Smooth muscle cell (in vitro differentiated cells): ENCODE data around the gene PADI6. TPM values are rescaled to one million over a fixed set of nuclear protein-coding genes. Genes with fewer than 3 reads are reported as not detected.

Source experiments
- DNase-seq: peaks from one replicate; lab custom pipeline; 2025; ENCODE audit not compliant: unreplicated experiment; lab: John Stamatoyannopoulos, UW
- H2AFZ ChIP-seq: fragments of 200-600 bp; sonication (generic); 2 replicates; pipeline ENCODE4 v1.6.0; 2016; ENCODE audit warnings: antibody characterized with exemption, low read depth, mild to moderate bottlenecking
- H3F3A ChIP-seq: fragments of 200-600 bp; sonication (generic); 2 replicates; pipeline ENCODE4 v1.6.0; 2017; ENCODE audit warnings: antibody characterized with exemption, low read depth
- H3K27ac ChIP-seq: fragments of 200-600 bp; sonication (generic); 2 replicates; pipeline ENCODE4 v1.5.1; 2016; ENCODE audit warnings: low read depth, mild to moderate bottlenecking
- H3K27me3 ChIP-seq: fragments of 200-600 bp; sonication (generic); 2 replicates; pipeline ENCODE4 v1.6.1; 2016; ENCODE audit warnings: low read depth, mild to moderate bottlenecking
- H3K36me3 ChIP-seq: fragments of 200-600 bp; sonication (generic); 2 replicates; pipeline ENCODE4 v1.5.1; 2016; ENCODE audit warnings: low read depth
- H3K4me1 ChIP-seq: fragments of 200-600 bp; sonication (generic); 2 replicates; pipeline ENCODE4 v1.5.1; 2016; ENCODE audit warnings: low read depth
- H3K4me2 ChIP-seq: fragments of 200-600 bp; sonication (generic); 2 replicates; pipeline ENCODE4 v1.6.0; 2016; ENCODE audit warnings: mild to moderate bottlenecking
- H3K4me3 ChIP-seq: fragments of 200-600 bp; sonication (generic); 2 replicates; pipeline ENCODE4 v1.5.1; 2016; ENCODE audit warnings: mild to moderate bottlenecking
- H3K79me2 ChIP-seq: fragments of 200-600 bp; sonication (generic); 2 replicates; pipeline ENCODE4 v1.6.0; 2016; ENCODE audit warnings: low read depth, mild to moderate bottlenecking
- H3K9ac ChIP-seq: fragments of 200-600 bp; sonication (generic); 2 replicates; pipeline ENCODE4 v1.6.0; 2016; ENCODE audit warnings: low read depth
- H3K9me3 ChIP-seq: fragments of 200-600 bp; sonication (generic); replicated peaks from 2 replicates; pipeline ENCODE4 v1.5.1; 2016; ENCODE audit warnings: low read depth
- H4K20me1 ChIP-seq: fragments of 200-600 bp; sonication (generic); 2 replicates; pipeline ENCODE4 v1.6.0; 2016; ENCODE audit warnings: low read depth
- WGBS: methylation state at CpG from one replicate; pipeline ENCODE4 v1.1.7; 2016; ENCODE audit warnings: low lambda C conversion rate; 5-methylcytosine and 5-hydroxymethylcytosine counted together
- polyA plus RNA-seq: library from polyadenylated mRNA; unstranded; fragments of >200 nt; fragmentation: Nextera tagmentation; extraction: Ambion mirVana; gene quantifications from 2 replicates; pipeline ENCODE4 v1.2.1, GENCODE V29; 2016
- total RNA-seq: library from RNA; depleted of rRNA; stranded (reverse); fragments of >200 nt; gene quantifications from 2 replicates; pipeline ENCODE4 v1.2.3, GENCODE V29; 2014
- TF ChIP-seq, protein P1 (sequence below): fragments of 200-600 bp; sonication (generic); IDR thresholded peaks from 2 replicates; pipeline ENCODE4 v1.5.1; 2017; ENCODE audit warnings: borderline replicate concordance, mild to moderate bottlenecking, antibody characterized with exemption; ENCODE audit not compliant: insufficient read depth, poor library complexity, severe bottlenecking

The PADI6 gene
- total and polyA plus RNA-seq, 2 experiments from 2014 or later, result not detected

DNA sequence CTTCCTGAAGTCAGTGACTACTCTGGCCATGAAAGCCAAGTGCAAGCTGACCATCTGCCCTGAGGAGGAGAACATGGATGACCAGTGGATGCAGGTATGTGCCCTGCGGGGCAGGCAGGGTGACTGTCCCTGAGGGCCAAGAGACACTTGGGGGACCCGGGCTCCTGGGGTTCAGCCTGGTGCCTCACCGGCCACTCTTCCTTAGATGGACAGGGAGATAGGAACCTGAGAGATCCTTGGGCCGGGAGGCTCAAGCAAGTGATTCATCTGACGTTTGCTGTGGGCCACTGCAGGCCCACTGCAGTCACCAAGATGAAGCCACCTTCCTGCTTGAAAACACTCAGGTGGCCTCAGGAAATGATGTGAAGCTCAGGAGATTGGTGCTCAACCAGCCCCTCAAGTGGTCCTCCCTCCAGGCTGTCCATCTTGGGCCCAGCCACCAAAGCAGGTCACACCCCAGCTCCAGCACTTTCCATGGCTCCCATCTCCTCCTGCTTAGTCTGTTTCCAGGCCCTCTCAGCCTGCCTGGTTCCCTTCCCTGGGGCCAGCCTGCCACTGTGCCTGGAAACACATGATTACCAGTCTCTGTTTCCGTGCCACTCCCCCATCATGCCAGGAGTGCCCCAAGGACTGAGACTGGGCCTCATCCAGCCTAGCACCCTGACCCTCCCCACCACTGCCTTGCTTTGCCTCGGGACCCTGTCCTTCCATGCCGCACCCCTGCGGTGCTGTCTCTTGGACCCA is 25.8 kb upstream of the PADI6 start:
- no peaks in the 10 kb centered on the region for H3K79me2 ChIP-seq
- no peak overlapping the region for H3K4me2 ChIP-seq
- H3K27ac ChIP-seq, result no peak overlapping the region
- H3K4me3 ChIP-seq, result no peak overlapping the region
- H3K36me3 ChIP-seq, result no peaks in the 10 kb centered on the region
- H2AFZ ChIP-seq, result no peak overlapping the region
- TF ChIP-seq, protein P1, sequence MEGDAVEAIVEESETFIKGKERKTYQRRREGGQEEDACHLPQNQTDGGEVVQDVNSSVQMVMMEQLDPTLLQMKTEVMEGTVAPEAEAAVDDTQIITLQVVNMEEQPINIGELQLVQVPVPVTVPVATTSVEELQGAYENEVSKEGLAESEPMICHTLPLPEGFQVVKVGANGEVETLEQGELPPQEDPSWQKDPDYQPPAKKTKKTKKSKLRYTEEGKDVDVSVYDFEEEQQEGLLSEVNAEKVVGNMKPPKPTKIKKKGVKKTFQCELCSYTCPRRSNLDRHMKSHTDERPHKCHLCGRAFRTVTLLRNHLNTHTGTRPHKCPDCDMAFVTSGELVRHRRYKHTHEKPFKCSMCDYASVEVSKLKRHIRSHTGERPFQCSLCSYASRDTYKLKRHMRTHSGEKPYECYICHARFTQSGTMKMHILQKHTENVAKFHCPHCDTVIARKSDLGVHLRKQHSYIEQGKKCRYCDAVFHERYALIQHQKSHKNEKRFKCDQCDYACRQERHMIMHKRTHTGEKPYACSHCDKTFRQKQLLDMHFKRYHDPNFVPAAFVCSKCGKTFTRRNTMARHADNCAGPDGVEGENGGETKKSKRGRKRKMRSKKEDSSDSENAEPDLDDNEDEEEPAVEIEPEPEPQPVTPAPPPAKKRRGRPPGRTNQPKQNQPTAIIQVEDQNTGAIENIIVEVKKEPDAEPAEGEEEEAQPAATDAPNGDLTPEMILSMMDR, result no peak
- no peaks in the 10 kb centered on the region for H3F3A ChIP-seq
- H3K27me3 ChIP-seq, result no peaks in the 10 kb centered on the region
- H3K9me3 ChIP-seq, result no peaks in the 10 kb centered on the region
- no peaks in the 10 kb centered on the region for H4K20me1 ChIP-seq
- 88% methylated on average over 9 of the region's 9 CpGs for WGBS
- H3K4me1 ChIP-seq, result no peaks in the 10 kb centered on the region
- DNase-seq, result no peak
- H3K9ac ChIP-seq, result no peak overlapping the region

DNA sequence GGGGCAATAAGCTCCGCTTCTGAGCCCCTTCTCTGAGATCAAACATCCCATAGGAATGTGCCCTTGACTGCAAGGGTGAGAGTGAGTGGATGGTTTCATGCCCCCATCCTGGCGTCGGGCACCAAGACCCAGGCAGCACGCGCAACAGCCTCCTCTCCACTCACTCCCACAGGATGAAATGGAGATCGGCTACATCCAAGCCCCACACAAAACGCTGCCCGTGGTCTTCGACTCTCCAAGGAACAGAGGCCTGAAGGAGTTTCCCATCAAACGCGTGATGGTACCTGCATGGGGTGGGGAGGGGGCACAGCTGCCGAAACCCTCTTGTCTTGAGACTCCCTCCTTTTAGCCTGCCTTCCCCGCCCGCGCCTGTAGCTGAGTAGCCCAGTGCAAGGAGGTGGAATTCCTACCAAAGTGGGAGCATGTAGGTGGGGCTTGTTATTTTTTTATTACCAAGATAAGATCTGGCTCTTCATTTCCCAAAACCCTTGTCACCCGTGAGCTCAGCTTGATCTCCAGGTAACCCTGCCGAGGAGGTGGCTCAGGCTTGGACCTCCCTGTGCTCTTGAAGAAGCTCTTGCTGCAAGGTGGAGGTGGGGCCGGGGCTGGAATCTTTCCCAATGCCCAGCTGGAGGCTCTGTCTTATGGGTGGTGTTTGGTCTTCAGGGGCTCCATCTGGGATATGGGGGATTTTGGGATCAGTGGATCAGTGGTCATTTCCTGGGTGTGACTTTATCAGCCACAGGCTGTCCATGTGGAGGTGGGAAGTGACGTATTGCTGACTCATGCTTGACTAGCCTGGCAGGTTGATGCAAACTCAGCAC is 24.0 kb upstream of the PADI6 start:
- Histone ChIP-seq H3K36me3 (no peaks in the 10 kb centered on the region), H3K4me1 (no peaks in the 10 kb centered on the region), H3K9ac (no peak overlapping the region), H3K27me3 (peaks cover 3% of the 10 kb centered on the region), H3K4me3 (no peak overlapping the region), H3F3A (no peaks in the 10 kb centered on the region), H3K4me2 (no peak overlapping the region), H2AFZ (no peak overlapping the region), H3K27ac (no peak overlapping the region), H4K20me1 (no peaks in the 10 kb centered on the region), H3K9me3 (no peaks in the 10 kb centered on the region), H3K79me2 (no peaks in the 10 kb centered on the region)
- 83% methylated on average over 19 of the region's 19 CpGs for WGBS
- DNase-seq, result no peak
- TF ChIP-seq, protein P1, result no peak

DNA sequence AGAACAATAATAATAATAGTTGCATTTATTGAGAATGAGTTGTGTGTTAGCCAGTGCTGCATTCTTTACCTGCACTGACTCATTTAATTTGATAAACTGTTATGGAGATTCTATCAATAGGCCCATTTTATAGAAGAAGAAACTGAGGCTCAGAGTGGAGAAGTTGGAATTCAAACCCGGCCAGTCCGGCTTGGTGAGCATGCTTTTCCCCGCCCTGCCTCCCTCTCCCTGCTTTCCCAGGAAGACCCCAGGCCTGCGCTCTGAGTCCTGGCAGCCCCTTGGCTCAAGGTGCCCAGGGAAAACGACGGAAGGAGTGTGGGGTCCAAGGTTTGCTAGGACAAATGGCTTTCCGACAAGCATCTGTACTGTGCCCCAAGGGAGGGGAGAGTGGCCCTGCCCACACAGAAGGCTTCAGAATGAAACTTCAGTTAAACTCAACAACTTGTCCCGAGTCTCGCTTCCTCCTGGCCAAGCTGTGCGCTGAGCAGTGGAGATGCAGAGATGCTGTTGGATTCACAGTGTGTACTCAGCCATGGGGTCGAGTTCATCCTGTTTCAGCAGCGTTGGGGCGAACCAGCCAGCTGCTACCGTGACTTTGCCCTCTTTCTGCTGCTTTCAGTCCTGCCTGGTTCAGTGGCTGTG is 23.3 kb upstream of the PADI6 start:
- TF ChIP-seq, protein P1, result no peak
- H3K4me2 ChIP-seq, result no peak overlapping the region
- H3F3A ChIP-seq, result no peaks in the 10 kb centered on the region
- H3K4me1 ChIP-seq, result no peaks in the 10 kb centered on the region
- H3K36me3 ChIP-seq, result no peaks in the 10 kb centered on the region
- DNase-seq, result no peak
- H3K79me2 ChIP-seq, result no peaks in the 10 kb centered on the region
- no peak overlapping the region for H3K9ac ChIP-seq
- no peaks in the 10 kb centered on the region for H4K20me1 ChIP-seq
- no peak overlapping the region for H3K27ac ChIP-seq
- H3K9me3 ChIP-seq, result no peaks in the 10 kb centered on the region
- WGBS, result 87% methylated on average over 14 of the region's 14 CpGs
- peaks cover 3% of the 10 kb centered on the region for H3K27me3 ChIP-seq
- H2AFZ ChIP-seq, result no peak overlapping the region
- H3K4me3 ChIP-seq, result no peak overlapping the region
